HepG2 (cell line): Measurements from ENCODE around the gene SAYSD1. TPM values are rescaled to one million over a fixed set of nuclear protein-coding genes. Genes with fewer than 3 reads are reported as not detected.

Experiments used
- AHR ChIP-seq: IDR thresholded peaks from 2 replicates; pipeline ENCODE4 v1.6.1; 2018; ENCODE audit warnings: missing genetic modification reagents, missing compliant biosample characterization
- CREB1 ChIP-seq, 2 experiments: fragments of 450-650 bp in 1 of 2; IDR thresholded peaks; 2 replicates each; pipeline ENCODE4 v1.6.1; 2016 to 2017; ENCODE audit warnings: control low read depth in 1 of 2, mild to moderate bottlenecking in 1 of 2, missing compliant biosample characterization in 1 of 2, missing genetic modification characterization in 1 of 2
- DNMT1 ChIP-seq: sonication (generic); formaldehyde crosslinking; IDR thresholded peaks from 2 replicates; pipeline ENCODE4 v1.5.1; 2020; ENCODE audit warnings: mild to moderate bottlenecking, missing genetic modification reagents
- FOSL2 ChIP-seq: sonication (generic); formaldehyde crosslinking; IDR thresholded peaks from 2 replicates; pipeline ENCODE4 v1.4.0; 2020; ENCODE audit warnings: missing genetic modification reagents
- GTF3A ChIP-seq: sonication (generic); formaldehyde crosslinking; conservative IDR thresholded peaks from 2 replicates; pipeline ENCODE4 v1.4.0; 2020; ENCODE audit warnings: mild to moderate bottlenecking, missing genetic modification reagents
- ISL2 ChIP-seq: sonication (generic); formaldehyde crosslinking; IDR thresholded peaks from 2 replicates; pipeline ENCODE4 v1.5.0; 2020; ENCODE audit warnings: missing genetic modification reagents
- KLF9 ChIP-seq: IDR thresholded peaks from 2 replicates; pipeline ENCODE4 v1.6.1; 2016; ENCODE audit warnings: low read depth
- MTA1 ChIP-seq: sonication (generic); formaldehyde crosslinking; IDR thresholded peaks from 2 replicates; pipeline ENCODE4 v1.4.0; 2020; ENCODE audit warnings: missing genetic modification reagents, mild to moderate bottlenecking, borderline replicate concordance
- PBX2 ChIP-seq: IDR thresholded peaks from 2 replicates; pipeline ENCODE4 v1.6.1; 2016; ENCODE audit warnings: control low read depth
- PRPF4 ChIP-seq: fragments of 200-400 bp; formaldehyde crosslinking; IDR thresholded peaks from 2 replicates; pipeline ENCODE4 v1.6.1; 2016; ENCODE audit warnings: low read length, low read depth; ENCODE audit not compliant: poor library complexity, severe bottlenecking
- RAD21 ChIP-seq: fragments of 450-650 bp; formaldehyde crosslinking; IDR thresholded peaks from 2 replicates; pipeline ENCODE4 v1.5.0; 2020; ENCODE audit warnings: mild to moderate bottlenecking
- SMAD9 ChIP-seq: sonication (generic); formaldehyde crosslinking; IDR thresholded peaks from 2 replicates; pipeline ENCODE4 v1.5.1; 2020; ENCODE audit warnings: mild to moderate bottlenecking, missing genetic modification reagents
- SMARCE1 ChIP-seq: fragments of 450-650 bp; IDR thresholded peaks from 2 replicates; pipeline ENCODE4 v1.6.1; 2017; ENCODE audit warnings: borderline replicate concordance
- SOX13 ChIP-seq, 3 experiments: fragments of 450-650 bp in 1 of 3; sonication (generic) in 1 of 3; formaldehyde crosslinking in 1 of 3; IDR thresholded peaks in 2 of 3; conservative IDR thresholded peaks in 1 of 3; 2 replicates each; pipeline versions ENCODE4 v1.5.0 to v1.6.1; 2016 to 2020; ENCODE audit warnings: antibody characterized with exemption in 1 of 3, mild to moderate bottlenecking in 1 of 3, missing compliant biosample characterization in 1 of 3, missing genetic modification reagents in 1 of 3, moderate library complexity in 1 of 3
- TBX2 ChIP-seq: sonication (generic); formaldehyde crosslinking; IDR thresholded peaks from 2 replicates; pipeline ENCODE4 v1.5.0; 2020; ENCODE audit warnings: missing genetic modification reagents, mild to moderate bottlenecking, borderline replicate concordance
- TFE3 ChIP-seq: IDR thresholded peaks from 2 replicates; pipeline ENCODE4 v1.6.1; 2016
- ZFP36L1 ChIP-seq: sonication (generic); formaldehyde crosslinking; IDR thresholded peaks from 2 replicates; pipeline ENCODE4 v1.8.0; 2022; ENCODE audit warnings: mild to moderate bottlenecking, missing genetic modification reagents, moderate library complexity
- ZNF34 ChIP-seq: sonication (generic); formaldehyde crosslinking; IDR thresholded peaks from 2 replicates; pipeline ENCODE4 v1.4.0; 2020; ENCODE audit warnings: mild to moderate bottlenecking, missing genetic modification reagents, borderline replicate concordance
- ZNF616 ChIP-seq: sonication (generic); formaldehyde crosslinking; IDR thresholded peaks from 2 replicates; pipeline ENCODE4 v1.5.0; 2020; ENCODE audit warnings: low read depth, mild to moderate bottlenecking, missing genetic modification reagents
- ZNF773 ChIP-seq: sonication (generic); formaldehyde crosslinking; IDR thresholded peaks from 2 replicates; pipeline ENCODE4 v1.4.0; 2020; ENCODE audit warnings: missing genetic modification reagents, borderline replicate concordance
- ZNF788 ChIP-seq: sonication (generic); formaldehyde crosslinking; IDR thresholded peaks from 2 replicates; pipeline ENCODE4 v1.5.0; 2020; ENCODE audit warnings: mild to moderate bottlenecking, missing genetic modification reagents, borderline replicate concordance
- ZNF878 ChIP-seq: sonication (generic); formaldehyde crosslinking; IDR thresholded peaks from 2 replicates; pipeline ENCODE4 v1.8.1; 2023; ENCODE audit warnings: mild to moderate bottlenecking, missing genetic modification reagents, moderate library complexity
- polyA plus RNA-seq, 8 experiments: library from polyadenylated mRNA; depleted of rRNA in 3 of 8; stranded (reverse) in 7 of 8; unstranded in 1 of 8; fragments of >200 nt; fragmentation: Illumina TruSeq in 4 of 8; extraction: Trizol in 4 of 8; gene quantifications; 2 replicates each; pipeline versions ENCODE4 v1.2.1 to v1.2.3, GENCODE V29; 2011 to 2016; ENCODE audit warnings: low read depth in 4 of 8, missing spikeins in 1 of 8, mixed read lengths in 1 of 8; ENCODE audit not compliant: insufficient read depth in 1 of 8
- total RNA-seq, 5 experiments: library from RNA; depleted of rRNA; stranded (reverse); fragments of >200 nt; fragmentation: Illumina TruSeq; extraction: Trizol; gene quantifications; 2 replicates each; pipeline ENCODE4 v1.2.3, GENCODE V29; 2016; ENCODE audit warnings: low read depth in 1 of 5

The SAYSD1 gene
- total and polyA plus RNA-seq, 2 of the 13 experiments (the other 11 are each of a cell fraction or from before 2014, with no cell fraction given) = 10.1 to 16.0 TPM

DNA sequence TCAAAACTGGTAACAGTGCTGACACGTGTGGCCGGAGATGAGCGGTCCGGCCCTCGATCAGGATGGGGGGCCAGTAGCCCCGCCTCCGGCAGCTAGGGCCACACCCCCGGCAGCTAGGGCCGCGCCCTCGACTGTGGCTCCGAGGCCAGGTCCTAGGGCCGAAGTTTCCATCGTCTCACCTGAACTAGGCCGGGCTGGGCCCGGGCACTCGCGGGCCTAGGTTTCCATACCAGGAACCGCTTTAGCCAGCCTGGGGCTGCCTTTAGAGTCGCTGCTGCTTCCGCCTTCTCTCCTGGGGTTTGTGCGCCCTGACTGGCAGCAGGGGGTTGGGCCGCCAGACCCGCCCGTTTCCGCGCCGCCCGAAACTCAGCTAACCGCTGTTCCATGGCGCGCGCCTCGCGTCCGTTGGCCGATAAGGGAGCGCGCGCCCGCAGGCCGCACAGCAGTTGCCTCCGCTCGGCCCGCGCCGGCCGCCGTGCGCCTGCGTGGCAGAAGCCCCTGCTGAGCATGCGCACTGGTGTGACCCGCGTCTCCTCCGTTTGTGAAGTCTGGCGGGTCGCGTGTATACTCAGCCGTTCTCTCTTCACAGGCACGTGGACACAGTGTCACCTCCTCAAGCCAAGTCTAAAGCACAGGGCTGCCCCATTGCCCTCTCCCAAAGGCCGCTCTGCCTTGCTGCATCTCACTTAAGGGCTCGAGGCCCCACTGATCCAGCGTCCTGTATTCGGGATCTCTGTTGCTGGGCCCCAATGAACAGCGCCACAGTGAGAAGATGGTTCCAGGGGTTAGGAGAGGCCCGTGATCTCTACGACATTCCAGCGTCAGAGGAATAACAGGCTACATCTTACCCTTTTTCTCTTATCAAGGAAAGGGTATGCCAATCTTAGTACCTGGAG lies at the start of gene SAYSD1 (continued):
- TF ChIP-seq ZNF34 (CRISPR knock-in tag) = peak; percentile 67; the same call in 1 of the 2 replicates
- peak; percentile 99 for TF ChIP-seq ZNF878 (CRISPR knock-in tag)
- peak; percentile 96 for TF ChIP-seq ZNF773 (CRISPR knock-in tag)
- TF ChIP-seq DNMT1 (CRISPR knock-in tag) = no peak
- TF ChIP-seq ZNF616 (CRISPR knock-in tag) = peak; percentile 97
- 0 out of 2 replicates have a peak, but pooled peaks have one; percentile 47 for TF ChIP-seq GTF3A
- no peak for TF ChIP-seq SMARCE1
- TF ChIP-seq FOSL2 = peak; percentile 20; the same call in 1 of the 2 replicates
- TF ChIP-seq SOX13 (IDR thresholded peaks at IDR 0.05) = no peak
- no peak; a peak in 1 of 4 replicates for TF ChIP-seq SOX13 (CRISPR knock-in tag; conservative IDR thresholded peaks at IDR 0.05 in 1 of 2, IDR thresholded peaks at IDR 0.05 in 1 of 2)
- TF ChIP-seq PBX2 (CRISPR knock-in tag) = 0 out of 2 replicates have a peak, but pooled peaks have one; percentile 30
- no peak for TF ChIP-seq PRPF4
- TF ChIP-seq ZFP36L1 (CRISPR knock-in tag) = peak; percentile 99
- no peak for TF ChIP-seq KLF9
- TF ChIP-seq TFE3 (CRISPR knock-in tag) = peak; percentile 65; the same call in 1 of the 2 replicates
- TF ChIP-seq TBX2 (CRISPR knock-in tag) = peak; percentile 85
- peak; percentile 59; the same call in 1 of the 2 replicates for TF ChIP-seq ISL2 (CRISPR knock-in tag)
- peak; percentile 89; the same call in 1 of the 2 replicates for TF ChIP-seq AHR (CRISPR knock-in tag)
- peak; percentile 46; the same call in 1 of the 2 replicates for TF ChIP-seq RAD21 (CRISPR knock-in tag)
- peak; percentile 69; the same call in 1 of the 2 replicates for TF ChIP-seq ZNF788
- TF ChIP-seq SMAD9 = peak; percentile 90; the same call in 1 of the 2 replicates
- no peak for TF ChIP-seq CREB1 (IDR thresholded peaks at IDR 0.05)
- no peak for TF ChIP-seq CREB1 (CRISPR knock-in tag; IDR thresholded peaks at IDR 0.05)
- TF ChIP-seq MTA1 (CRISPR knock-in tag) = no peak
